GM18498 (cell line): ENCODE data around the gene MYOCOS.

ENCODE experiments used
- ATAC-seq: cut with Tn5 transposase; IDR thresholded peaks from one replicate; pipeline ENCODE4 v1.9.1; 2021; ENCODE audit warnings: mild to moderate bottlenecking, moderate library complexity; ENCODE audit not compliant: unreplicated experiment

Gene MYOCOS

GRCh38 chr1:171623651-171624331 lies 1.7 kb downstream of the MYOCOS start:
- ATAC-seq: no peak

- ATAC-seq: no peak
Observed at GRCh38 chr1:171625225-171625624, 3.2 kb downstream of the MYOCOS start.

- ATAC-seq: no peak
Observed at GRCh38 chr1:171627020-171627419, 5.0 kb downstream of the MYOCOS start.

- ATAC-seq: no peak
Observed at GRCh38 chr1:171628225-171628624, 6.2 kb downstream of the MYOCOS start.

GRCh38 chr1:171635661-171636060 lies 13.6 kb downstream of the MYOCOS start:
- no peak for ATAC-seq

GRCh38 chr1:171636141-171636540 lies 14.1 kb downstream of the MYOCOS start:
- no peak for ATAC-seq

GRCh38 chr1:171637928-171638576 lies 16.0 kb downstream of the MYOCOS start:
- no peak for ATAC-seq

- no peak for ATAC-seq
Observed at GRCh38 chr1:171640225-171640624, 18.2 kb downstream of the MYOCOS start.

- no peak for ATAC-seq
Observed at GRCh38 chr1:171641076-171641864, 19.2 kb downstream of the MYOCOS start.

GRCh38 chr1:171642197-171642596 lies 20.2 kb downstream of the MYOCOS start:
- no peak for ATAC-seq

- no peak for ATAC-seq
Observed at GRCh38 chr1:171643156-171643555, 21.1 kb downstream of the MYOCOS start.

GRCh38 chr1:171644805-171645483 lies 22.9 kb downstream of the MYOCOS start:
- peak; percentile 62 for ATAC-seq

- no peak for ATAC-seq
Observed at GRCh38 chr1:171645553-171646248, 23.7 kb downstream of the MYOCOS start.

- ATAC-seq: no peak
Observed at GRCh38 chr1:171646249-171646560, 24.2 kb downstream of the MYOCOS start.

GRCh38 chr1:171652234-171652822 lies 30.3 kb downstream of the MYOCOS start, which contains the start of gene MYOC:
Gene MYOC (minus strand): TSS chr1:171652688. CDS start chr1:171652611, 77 bp downstream.
- ATAC-seq: no peak

- no peak for ATAC-seq
Observed at GRCh38 chr1:171653796-171654195, 31.8 kb downstream of the MYOCOS start.

- no peak for ATAC-seq
Observed at GRCh38 chr1:171654201-171654941, 32.3 kb downstream of the MYOCOS start.

GRCh38 chr1:171654942-171655745 lies 33.1 kb downstream of the MYOCOS start:
- ATAC-seq: peak; percentile 73

GRCh38 chr1:171655746-171656116 lies 33.7 kb downstream of the MYOCOS start:
- ATAC-seq: no peak
